Measurements from ENCODE around the gene FAM219A. TPM values are rescaled to one million over a fixed set of nuclear protein-coding genes. Genes with fewer than 3 reads are reported as not detected.

Gene FAM219A
- total RNA-seq (2013) = 4.8 TPM
- polyA plus RNA-seq (10 to 100 TPM in 1 of 3 donors, 1 to 10 TPM in 1, under 1 TPM in 1; 0.61 to 15.3 (median 1.2) TPM), polyA minus RNA-seq (2.8 and 3.8 TPM in 2 replicates), total RNA-seq (4.3 to 9.9 (median 6.5) reads per million in 11 experiments)

DNA sequence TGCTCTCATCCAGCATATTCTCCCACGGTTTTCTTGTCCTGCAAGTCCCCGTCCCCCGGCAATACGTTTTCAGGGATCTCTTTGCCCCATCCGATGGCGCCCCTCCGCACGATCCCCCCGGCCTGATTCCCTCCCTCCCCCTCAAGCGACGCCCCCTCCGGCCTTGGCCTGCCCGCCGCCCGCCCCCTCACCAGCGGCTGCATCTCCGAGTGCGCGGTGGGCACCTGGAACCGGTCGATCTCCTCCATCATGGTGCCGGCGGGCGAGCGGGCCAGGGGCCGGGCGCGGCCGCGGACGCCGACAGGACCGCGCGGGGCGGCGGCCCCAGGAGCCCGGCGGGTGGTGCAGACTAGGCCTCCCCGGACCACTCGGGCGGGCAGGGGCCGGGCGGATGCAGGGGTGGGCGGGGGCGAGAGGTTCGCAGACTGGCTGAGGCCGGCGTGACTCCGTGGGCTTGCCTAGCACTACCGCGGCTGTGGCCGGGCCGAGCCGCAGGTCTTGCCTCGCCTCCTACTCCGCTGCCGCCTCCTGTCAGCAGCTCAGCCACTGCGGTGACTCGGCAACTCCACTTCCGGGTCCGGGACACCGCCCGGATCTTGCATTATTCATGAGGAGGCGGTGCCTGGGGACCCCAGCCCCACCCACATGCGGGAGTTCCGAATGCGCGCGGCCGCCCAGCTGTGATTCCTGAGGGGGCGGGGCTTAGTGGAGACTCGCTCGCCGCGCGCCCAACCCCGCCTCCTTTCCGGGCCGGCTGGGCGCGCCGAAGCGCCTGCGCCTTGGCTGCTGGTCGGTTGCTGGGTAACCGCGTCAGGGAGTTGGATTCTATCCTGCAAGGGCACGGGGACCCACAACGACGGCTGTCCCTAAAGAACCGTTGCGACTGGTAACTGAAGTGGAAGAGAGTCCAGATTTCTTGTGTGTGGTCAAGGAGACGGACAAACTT lies at the start of gene FAM219A, which contains the start of gene DNAI1:
TSS of gene FAM219A (minus strand) at position 558 of the 946 bp plus-strand sequence. CDS start at position 251, 307 bp downstream.
TSS of gene DNAI1 (plus strand) at position 793 of the 946 bp plus-strand sequence. CDS start 201 bp downstream, outside the sequence.
- Mint-ChIP-seq H3K36me3 (no peaks in the 10 kb centered on the region), H3K4me1 (peaks cover 34% of the 10 kb centered on the region), H3K9me3 (peaks cover 0 to 4% (median 2%) of the 10 kb centered on the region in 7 donors), H3K27ac (peak within 1 kb of the TSS in 4 of 7 donors; percentile 71 to 86 (median 78)), H3K27me3 (ENCODE audit: low read depth in 3 of 3) (peaks cover 23 to 32% (median 27%) of the 10 kb centered on the region in 3 donors), H3K4me3 (peak within 1 kb of the TSS; percentile 92 to 97)
- H3K4me3 ChIP-seq (replicated peaks in 1 of 3; ENCODE audit: low read depth in 2 of 3, low read length in 3 of 3) = peak within 1 kb of the TSS; percentile 47 to 79 (median 61)
- intact Hi-C loops (cut with micrococcal nuclease) = loop anchor here (5.0 to 10.0 kb wide), 5 partner anchors 64 to 157 kb away; partner anchors contain the start of genes RPP25L (in 2 of the 2), ENHO (in 1 of the 2) and MYORG (in 1 of the 2)
- H2AFZ ChIP-seq (ENCODE audit: insufficient read depth, low read depth, low read length, poor library complexity, severe bottlenecking) = peak within 1 kb of the TSS; percentile 89
- H3K4me2 ChIP-seq (replicated peaks; ENCODE audit: extremely low read depth, low read length, poor library complexity, severe bottlenecking) = peak within 1 kb of the TSS; percentile 99
- H4K20me1 ChIP-seq (ENCODE audit: insufficient read depth, low read length) = peaks cover 30% of the 10 kb centered on the region
- DNase-seq = peak; percentile 96 to 99 (median 98)
- H3K79me2 ChIP-seq (ENCODE audit: insufficient read depth, low read length) = peaks cover 15% of the 10 kb centered on the region
- WGBS (ENCODE audit: insufficient coverage) = under 1% methylated on average over 88 of the region's 94 CpGs
- H3K36me3 ChIP-seq (replicated peaks in 1 of 2; ENCODE audit: control insufficient read depth in 1 of 2, insufficient read depth in 2 of 2, low read length in 2 of 2) = no peaks in the 10 kb centered on the region
- H3K9me3 ChIP-seq (replicated peaks in 1 of 2; ENCODE audit: control insufficient read depth in 1 of 2, insufficient read depth in 1 of 2, low read length in 2 of 2) = no peaks in the 10 kb centered on the region
- TF ChIP-seq CTCF (IDR thresholded peaks at IDR 0.05) = no peak
- peak within 1 kb of the TSS in 1 of 2 donors; percentile 38 for H3K27ac ChIP-seq (ENCODE audit: low read depth in 1 of 2, low read length in 2 of 2)
- peak within 1 kb of the TSS; percentile 65 for H3K9ac ChIP-seq (ENCODE audit: insufficient read depth, low read length, poor library complexity, severe bottlenecking)
- H3K27me3 ChIP-seq (ENCODE audit: control insufficient read depth in 2 of 2, insufficient read depth in 2 of 2, low read length in 2 of 2) = peaks cover 2 to 15% of the 10 kb centered on the region in 2 donors
- peaks cover 28 to 29% of the 10 kb centered on the region in 2 donors for H3K4me1 ChIP-seq (ENCODE audit: control insufficient read depth in 1 of 2, insufficient read depth in 2 of 2, low read length in 2 of 2)

DNA sequence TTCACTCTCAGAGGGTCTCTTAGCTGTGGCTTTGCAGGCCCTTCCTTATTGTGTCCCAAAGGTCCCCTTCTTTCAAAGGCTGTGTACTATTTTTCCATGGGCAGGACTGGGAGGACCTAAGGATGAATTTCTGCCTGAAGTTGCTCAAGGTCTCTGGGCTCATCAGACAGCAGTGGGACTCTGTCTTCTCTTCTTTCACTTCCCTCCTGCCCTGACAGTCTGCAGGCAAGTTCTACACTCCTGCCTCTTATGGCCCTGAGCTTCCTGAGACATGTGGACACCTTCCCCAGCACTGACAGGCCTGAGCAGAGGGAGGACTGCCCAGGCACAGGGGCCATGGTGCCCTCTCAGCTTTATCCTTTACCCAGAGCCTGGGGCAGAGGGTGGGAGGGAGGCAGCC lies 49.6 kb upstream of the FAM219A start:
- Histone ChIP-seq H4K20me1 (ENCODE audit: insufficient read depth, low read length) (no peaks in the 10 kb centered on the region), H3K9ac (ENCODE audit: insufficient read depth, low read length, poor library complexity, severe bottlenecking) (no peak overlapping the region), H3K9me3 (replicated peaks in 1 of 2; ENCODE audit: control insufficient read depth in 1 of 2, insufficient read depth in 1 of 2, low read length in 2 of 2) (no peaks in the 10 kb centered on the region), H2AFZ (ENCODE audit: insufficient read depth, low read depth, low read length, poor library complexity, severe bottlenecking) (no peak overlapping the region), H3K4me1 (ENCODE audit: control insufficient read depth in 1 of 2, insufficient read depth in 2 of 2, low read length in 2 of 2) (no peaks in the 10 kb centered on the region), H3K4me2 (replicated peaks; ENCODE audit: extremely low read depth, low read length, poor library complexity, severe bottlenecking) (no peak overlapping the region), H3K4me3 (replicated peaks in 1 of 3; ENCODE audit: low read depth in 2 of 3, low read length in 3 of 3) (no peak overlapping the region), H3K36me3 (replicated peaks in 1 of 2; ENCODE audit: control insufficient read depth in 1 of 2, insufficient read depth in 2 of 2, low read length in 2 of 2) (no peaks in the 10 kb centered on the region), H3K79me2 (ENCODE audit: insufficient read depth, low read length) (no peaks in the 10 kb centered on the region), H3K27ac (ENCODE audit: low read depth in 1 of 2, low read length in 2 of 2) (no peak overlapping the region), H3K27me3 (ENCODE audit: control insufficient read depth in 2 of 2, insufficient read depth in 2 of 2, low read length in 2 of 2) (no peaks in the 10 kb centered on the region)
- Mint-ChIP-seq H3K4me1 (no peaks in the 10 kb centered on the region), H3K4me3 (no peak overlapping the region), H3K27ac (peak overlapping the region in 1 of 7 donors; percentile 18), H3K27me3 (ENCODE audit: low read depth in 3 of 3) (peaks cover 3 to 10% (median 6%) of the 10 kb centered on the region in 3 donors), H3K36me3 (no peaks in the 10 kb centered on the region), H3K9me3 (no peaks in the 10 kb centered on the region)
- DNase-seq = no peak
- intact Hi-C loops (cut with micrococcal nuclease) = no loop called here
- no peak for TF ChIP-seq CTCF (IDR thresholded peaks at IDR 0.05)

All from CD14-positive monocyte (primary cell).